Measurements from ENCODE around the gene MMGT1.

The MMGT1 gene

GRCh38 chrX:135973548-135974278, at the start of gene MMGT1:
Gene MMGT1 (minus strand): TSS chrX:135973988. CDS start chrX:135973675, 313 bp downstream.
- DNase-seq (ENCODE audit: low read depth): peak; percentile 67

GRCh38 chrX:136021903-136022302, 48.1 kb upstream of the MMGT1 start:
- DNase-seq (ENCODE audit: low read depth): no peak

GRCh38 chrX:136021160-136021559, 47.4 kb upstream of the MMGT1 start:
- DNase-seq (ENCODE audit: low read depth): no peak

- no peak for DNase-seq (ENCODE audit: low read depth)
Observed at GRCh38 chrX:136019226-136019625, 45.4 kb upstream of the MMGT1 start.

GRCh38 chrX:136016881-136017280, 43.1 kb upstream of the MMGT1 start:
- no peak for DNase-seq (ENCODE audit: low read depth)

- DNase-seq (ENCODE audit: low read depth): no peak
Observed at GRCh38 chrX:136015016-136015415, 41.2 kb upstream of the MMGT1 start.

- DNase-seq (ENCODE audit: low read depth): no peak
Observed at GRCh38 chrX:135988245-135988644, 14.5 kb upstream of the MMGT1 start.

- DNase-seq (ENCODE audit: low read depth): no peak
Observed at GRCh38 chrX:135985973-135986310, 12.2 kb upstream of the MMGT1 start.

- peak; percentile 51 for DNase-seq (ENCODE audit: low read depth)
Observed at GRCh38 chrX:135985157-135985972, 11.6 kb upstream of the MMGT1 start, which contains the start of gene SLC9A6. Gene SLC9A6 (plus strand): TSS chrX:135985435. CDS start chrX:135985659, 224 bp downstream.

- DNase-seq (ENCODE audit: low read depth): no peak
Observed at GRCh38 chrX:135984791-135985156, 11.0 kb upstream of the MMGT1 start.

GRCh38 chrX:135984256-135984655, 10.5 kb upstream of the MMGT1 start:
- DNase-seq (ENCODE audit: low read depth): no peak

- no peak for DNase-seq (ENCODE audit: low read depth)
Observed at GRCh38 chrX:135982860-135983259, 9.1 kb upstream of the MMGT1 start.

GRCh38 chrX:135981668-135982067, 7.9 kb upstream of the MMGT1 start:
- DNase-seq (ENCODE audit: low read depth): no peak

- DNase-seq (ENCODE audit: low read depth): no peak
Observed at GRCh38 chrX:135981010-135981409, 7.2 kb upstream of the MMGT1 start.

GRCh38 chrX:135977611-135978010, 3.8 kb upstream of the MMGT1 start:
- DNase-seq (ENCODE audit: low read depth): no peak

- DNase-seq (ENCODE audit: low read depth): no peak
Observed at GRCh38 chrX:135975421-135975820, 1.6 kb upstream of the MMGT1 start.

GRCh38 chrX:135974279-135974856, 580 bp upstream of the MMGT1 start:
- DNase-seq (ENCODE audit: low read depth): peak; percentile 57

GRCh38 chrX:135973025-135973547, 702 bp downstream of the MMGT1 start:
- DNase-seq (ENCODE audit: low read depth): no peak

GRCh38 chrX:135951291-135951690, 22.5 kb downstream of the MMGT1 start:
- DNase-seq (ENCODE audit: low read depth): no peak

- DNase-seq (ENCODE audit: low read depth): no peak
Observed at GRCh38 chrX:135944486-135944885, 29.3 kb downstream of the MMGT1 start.

GRCh38 chrX:135931644-135932487, 41.9 kb downstream of the MMGT1 start:
- peak; percentile 37 for DNase-seq (ENCODE audit: low read depth)

GRCh38 chrX:135927897-135928296, 45.9 kb downstream of the MMGT1 start:
- DNase-seq (ENCODE audit: low read depth): no peak

Data from stimulated activated CD8-positive, alpha-beta memory T cell treated with anti-CD3 and anti-CD28 coated beads, Interleukin-4, amount 100 ng/mL, for 24 hours (primary cell).